SK-N-SH (cell line): ENCODE measurements around the gene MBTPS2. TPM values are rescaled to one million over a fixed set of nuclear protein-coding genes. Genes with fewer than 3 reads are reported as not detected.

Experiments
- CTCF ChIA-PET: fragments of 300-600, 350-600 bp; formaldehyde crosslinking; extraction: SDS; loops from one replicate; lab custom pipeline; 2021; lab: Yijun Ruan, JAX
- POLR2A ChIA-PET: fragments of 350-600 bp; sonication (Branson Sonifier 250); formaldehyde crosslinking; extraction: SDS; loops from one replicate; lab custom pipeline; 2020; ENCODE audit warnings: antibody characterized with exemption, inconsistent platforms; lab: Yijun Ruan, JAX
- DNase-seq: peaks from one replicate; pipeline ENCODE4 v3.0.0; 2012
- H2AFZ ChIP-seq: fragments of 200-600 bp; sonication (generic); 2 replicates; pipeline ENCODE4 v1.8.1; 2016; ENCODE audit warnings: antibody characterized with exemption, mild to moderate bottlenecking, low read depth
- H3F3A ChIP-seq: fragments of 200-600 bp; sonication (generic); replicated peaks from 2 replicates; pipeline ENCODE3; 2016; ENCODE audit warnings: antibody characterized with exemption, mild to moderate bottlenecking; ENCODE audit not compliant: insufficient read depth
- H3K27ac ChIP-seq, 2 experiments: fragments of 200-500 bp in 1 of 2; fragments of 200-600 bp in 1 of 2; sonication (Bioruptor generic) in 1 of 2; sonication (generic), shearing (Covaris generic) in 1 of 2; 2 replicates each; pipeline versions ENCODE4 v1.5.1 to v1.6.1; 2014 to 2016; ENCODE audit warnings: low read depth in 2 of 2, inconsistent platforms in 1 of 2, low read length in 1 of 2, mild to moderate bottlenecking in 1 of 2, mixed read lengths in 1 of 2
- H3K27me3 ChIP-seq: fragments of 200-600 bp; sonication (generic), shearing (Covaris generic); 2 replicates; pipeline ENCODE4 v1.6.1; 2016; ENCODE audit warnings: mixed run types; ENCODE audit not compliant: insufficient read depth
- H3K36me3 ChIP-seq, 2 experiments: fragments of 200-500 bp in 1 of 2; fragments of 200-600 bp in 1 of 2; sonication (Bioruptor generic) in 1 of 2; sonication (generic) in 1 of 2; replicated peaks in 1 of 2; 2 replicates each; pipeline versions ENCODE3 to v1.5.1; 2014 to 2016; ENCODE audit warnings: low read length in 1 of 2, mild to moderate bottlenecking in 1 of 2; ENCODE audit not compliant: insufficient read depth in 2 of 2, control insufficient read depth in 1 of 2
- H3K4me1 ChIP-seq, 2 experiments: fragments of 200-500 bp in 1 of 2; fragments of 200-600 bp in 1 of 2; sonication (Bioruptor generic) in 1 of 2; sonication (generic), shearing (Covaris generic) in 1 of 2; 2 replicates each; pipeline versions ENCODE4 v1.5.1 to v1.6.1; 2014 to 2016; ENCODE audit warnings: low read depth in 1 of 2, low read length in 1 of 2, mixed run types in 1 of 2; ENCODE audit not compliant: insufficient read depth in 2 of 2, control insufficient read depth in 1 of 2
- H3K4me2 ChIP-seq: fragments of 200-600 bp; sonication (generic), shearing (Covaris generic); 2 replicates; pipeline ENCODE4 v1.6.1; 2017; ENCODE audit warnings: mixed run types
- H3K4me3 ChIP-seq, 2 experiments: fragments of 200-500 bp in 1 of 2; fragments of 200-600 bp in 1 of 2; sonication (Bioruptor generic) in 1 of 2; sonication (generic), shearing (Covaris generic) in 1 of 2; 2 replicates each; pipeline versions ENCODE4 v1.5.1 to v1.8.1; 2014 to 2016; ENCODE audit warnings: low read depth in 2 of 2, inconsistent platforms in 1 of 2, low read length in 1 of 2, mild to moderate bottlenecking in 1 of 2, mixed read lengths in 1 of 2, moderate library complexity in 1 of 2
- H3K79me2 ChIP-seq: fragments of 200-600 bp; sonication (generic); 2 replicates; pipeline ENCODE4 v1.8.1; 2017; ENCODE audit warnings: mild to moderate bottlenecking; ENCODE audit not compliant: insufficient read depth
- H3K9ac ChIP-seq: fragments of 200-600 bp; sonication (generic); 2 replicates; pipeline ENCODE4 v1.6.1; 2017; ENCODE audit warnings: mixed run types
- H3K9me2 ChIP-seq: fragments of 200-600 bp; sonication (generic); 2 replicates; pipeline ENCODE4 v1.6.1; 2017; ENCODE audit warnings: mixed run types
- H3K9me3 ChIP-seq: fragments of 200-600 bp; sonication (generic); 2 replicates; pipeline ENCODE4 v1.6.1; 2017; ENCODE audit warnings: mixed run types, mild to moderate bottlenecking, moderate library complexity
- H4K20me1 ChIP-seq: fragments of 200-600 bp; sonication (generic); 2 replicates; pipeline ENCODE4 v1.6.1; 2017; ENCODE audit warnings: mild to moderate bottlenecking, mixed run types; ENCODE audit not compliant: insufficient read depth
- FOSL2 ChIP-seq: IDR thresholded peaks from 2 replicates; pipeline ENCODE4 v1.4.0; 2012; ENCODE audit warnings: low read depth, mild to moderate bottlenecking, moderate library complexity, borderline replicate concordance
- JUND ChIP-seq: IDR thresholded peaks from 2 replicates; pipeline ENCODE4 v1.4.0; 2012
- NRF1 ChIP-seq: IDR thresholded peaks from 2 replicates; pipeline ENCODE4 v1.6.1; 2012; ENCODE audit warnings: low read depth, mild to moderate bottlenecking, low read length
- SIN3A ChIP-seq: IDR thresholded peaks from 2 replicates; pipeline ENCODE4 v1.6.1; 2012; ENCODE audit warnings: low read depth, mild to moderate bottlenecking, low read length, moderate library complexity, borderline replicate concordance
- TEAD4 ChIP-seq: IDR thresholded peaks from 2 replicates; pipeline ENCODE4 v1.4.0; 2012; ENCODE audit warnings: mild to moderate bottlenecking, borderline replicate concordance; ENCODE audit not compliant: insufficient read depth
- WGBS: methylation state at CpG from one replicate; pipeline ENCODE4 v1.1.6; 2017; ENCODE audit warnings: low lambda C conversion rate; 5-methylcytosine and 5-hydroxymethylcytosine counted together
- polyA plus RNA-seq, 3 experiments: library from polyadenylated mRNA; depleted of rRNA; stranded (reverse); fragments of >200 nt; gene quantifications; 2 replicates each; pipeline ENCODE4 v1.2.3, GENCODE V29; 2012
- TF ChIP-seq, protein P1 (sequence below): IDR thresholded peaks from 2 replicates; pipeline ENCODE4 v1.6.1; 2012; ENCODE audit warnings: mild to moderate bottlenecking, low read depth, low read length, moderate library complexity
- TF ChIP-seq, protein P2 (sequence below): IDR thresholded peaks from 2 replicates; pipeline ENCODE4 v1.4.0; 2012; ENCODE audit warnings: low read depth, borderline replicate concordance

Gene MBTPS2
- polyA plus RNA-seq, 1 of the 3 experiments (the other 2 are of a cell fraction), result 21.6 TPM

DNA sequence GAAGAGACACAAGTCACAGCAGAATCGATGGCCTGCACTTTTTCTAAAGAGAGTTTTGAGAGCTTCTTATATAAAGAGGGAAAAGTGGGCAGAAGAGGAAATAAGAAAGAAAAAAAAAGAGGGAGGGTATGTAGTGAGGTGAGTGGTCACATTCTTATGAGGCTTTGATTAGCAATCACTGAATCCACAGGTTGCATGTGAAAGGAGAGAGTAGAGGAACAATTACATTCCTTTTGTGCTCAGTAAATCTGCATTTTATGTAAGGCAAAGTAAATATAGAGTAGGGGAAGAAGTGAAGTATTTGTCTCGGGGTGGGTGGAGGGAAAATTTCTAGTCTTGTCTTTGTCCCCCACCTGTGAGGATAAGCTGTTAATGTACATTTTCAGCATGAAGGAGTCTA lies 26.8 kb upstream of the MBTPS2 start:
- Histone ChIP-seq H3F3A (no peaks in the 10 kb centered on the region), H3K27me3 (peaks cover 23% of the 10 kb centered on the region; the same call in 1 of the 2 replicates), H3K4me3 (no peak overlapping the region), H3K4me1 (no peaks in the 10 kb centered on the region), H2AFZ (no peak overlapping the region), H3K36me3 (no peaks in the 10 kb centered on the region), H3K9me3 (no peaks in the 10 kb centered on the region), H4K20me1 (no peaks in the 10 kb centered on the region), H3K79me2 (no peaks in the 10 kb centered on the region), H3K4me2 (no peak overlapping the region), H3K9me2 (no peaks in the 10 kb centered on the region), H3K27ac (no peak overlapping the region), H3K9ac (no peak overlapping the region)
- TF ChIP-seq SIN3A, result no peak
- ChIA-PET POLR2A (no interaction called here), CTCF (interaction anchor here (0.7 kb wide), 1 partner anchor 16 kb away, joined by 3 read pairs; no protein-coding TSS in a partner anchor)
- WGBS, result 7% methylated on average over 2 of the region's 2 CpGs
- no peak for DNase-seq

DNA sequence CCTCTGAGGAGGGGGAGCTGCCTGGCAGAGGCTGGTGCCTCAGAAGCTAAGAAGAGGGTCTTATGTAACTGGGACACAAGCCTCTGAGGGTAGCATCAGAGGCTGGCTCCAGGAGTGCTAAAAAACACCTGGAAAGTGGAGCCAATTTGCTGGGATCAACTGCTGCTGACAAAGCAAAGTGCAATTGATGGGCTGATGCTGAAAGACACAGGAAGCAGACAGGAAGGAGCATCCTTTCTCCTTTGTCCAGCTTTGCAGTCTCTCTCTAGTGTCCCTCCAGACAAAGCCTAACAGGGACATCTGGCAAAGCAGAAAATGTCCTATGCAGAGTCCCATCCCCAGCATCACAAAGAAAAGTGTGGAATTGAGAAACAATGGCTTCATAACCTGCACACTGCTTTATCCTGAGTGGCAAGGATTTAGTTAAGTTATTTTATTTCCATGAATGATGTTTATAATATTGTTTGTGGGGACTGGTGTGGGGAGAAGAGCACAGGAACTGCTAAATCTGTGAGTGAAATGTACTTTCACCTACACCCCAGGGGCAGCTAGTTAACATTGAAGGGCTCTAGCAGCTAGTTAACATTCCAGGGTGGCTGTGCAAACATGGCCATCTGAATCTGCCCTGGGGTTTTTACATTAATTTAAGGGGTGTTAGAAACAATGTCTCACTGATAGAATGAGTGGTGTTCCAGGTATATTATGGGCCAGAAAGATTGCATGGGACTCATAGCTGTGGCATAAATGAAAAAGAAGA lies 25.6 kb upstream of the MBTPS2 start:
- peaks cover 27% of the 10 kb centered on the region; the same call in 1 of the 2 replicates for H3K27me3 ChIP-seq
- H3K4me1 ChIP-seq, result no peaks in the 10 kb centered on the region
- CTCF ChIA-PET, result no interaction called here
- TF ChIP-seq, protein P1, sequence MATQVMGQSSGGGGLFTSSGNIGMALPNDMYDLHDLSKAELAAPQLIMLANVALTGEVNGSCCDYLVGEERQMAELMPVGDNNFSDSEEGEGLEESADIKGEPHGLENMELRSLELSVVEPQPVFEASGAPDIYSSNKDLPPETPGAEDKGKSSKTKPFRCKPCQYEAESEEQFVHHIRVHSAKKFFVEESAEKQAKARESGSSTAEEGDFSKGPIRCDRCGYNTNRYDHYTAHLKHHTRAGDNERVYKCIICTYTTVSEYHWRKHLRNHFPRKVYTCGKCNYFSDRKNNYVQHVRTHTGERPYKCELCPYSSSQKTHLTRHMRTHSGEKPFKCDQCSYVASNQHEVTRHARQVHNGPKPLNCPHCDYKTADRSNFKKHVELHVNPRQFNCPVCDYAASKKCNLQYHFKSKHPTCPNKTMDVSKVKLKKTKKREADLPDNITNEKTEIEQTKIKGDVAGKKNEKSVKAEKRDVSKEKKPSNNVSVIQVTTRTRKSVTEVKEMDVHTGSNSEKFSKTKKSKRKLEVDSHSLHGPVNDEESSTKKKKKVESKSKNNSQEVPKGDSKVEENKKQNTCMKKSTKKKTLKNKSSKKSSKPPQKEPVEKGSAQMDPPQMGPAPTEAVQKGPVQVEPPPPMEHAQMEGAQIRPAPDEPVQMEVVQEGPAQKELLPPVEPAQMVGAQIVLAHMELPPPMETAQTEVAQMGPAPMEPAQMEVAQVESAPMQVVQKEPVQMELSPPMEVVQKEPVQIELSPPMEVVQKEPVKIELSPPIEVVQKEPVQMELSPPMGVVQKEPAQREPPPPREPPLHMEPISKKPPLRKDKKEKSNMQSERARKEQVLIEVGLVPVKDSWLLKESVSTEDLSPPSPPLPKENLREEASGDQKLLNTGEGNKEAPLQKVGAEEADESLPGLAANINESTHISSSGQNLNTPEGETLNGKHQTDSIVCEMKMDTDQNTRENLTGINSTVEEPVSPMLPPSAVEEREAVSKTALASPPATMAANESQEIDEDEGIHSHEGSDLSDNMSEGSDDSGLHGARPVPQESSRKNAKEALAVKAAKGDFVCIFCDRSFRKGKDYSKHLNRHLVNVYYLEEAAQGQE, result no peak
- TF ChIP-seq NRF1 (no peak), FOSL2 (no peak), TEAD4 (no peak), JUND (no peak)
- TF ChIP-seq, protein P2, sequence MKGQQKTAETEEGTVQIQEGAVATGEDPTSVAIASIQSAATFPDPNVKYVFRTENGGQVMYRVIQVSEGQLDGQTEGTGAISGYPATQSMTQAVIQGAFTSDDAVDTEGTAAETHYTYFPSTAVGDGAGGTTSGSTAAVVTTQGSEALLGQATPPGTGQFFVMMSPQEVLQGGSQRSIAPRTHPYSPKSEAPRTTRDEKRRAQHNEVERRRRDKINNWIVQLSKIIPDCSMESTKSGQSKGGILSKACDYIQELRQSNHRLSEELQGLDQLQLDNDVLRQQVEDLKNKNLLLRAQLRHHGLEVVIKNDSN, result no peak
- no peak for DNase-seq
- no peak overlapping the region for H3K4me3 ChIP-seq
- H3K9me2 ChIP-seq, result no peaks in the 10 kb centered on the region
- no peaks in the 10 kb centered on the region for H3K79me2 ChIP-seq
- no peak overlapping the region for H3K27ac ChIP-seq
- H3K4me2 ChIP-seq, result no peak overlapping the region
- H3K9me3 ChIP-seq, result no peaks in the 10 kb centered on the region
- POLR2A ChIA-PET, result no interaction called here
- H3K9ac ChIP-seq, result no peak overlapping the region
- H4K20me1 ChIP-seq, result no peaks in the 10 kb centered on the region
- no peak overlapping the region for H2AFZ ChIP-seq
- no peaks in the 10 kb centered on the region for H3F3A ChIP-seq
- no peaks in the 10 kb centered on the region for H3K36me3 ChIP-seq
